Activated CD8-positive, alpha-beta T cell treated with anti-CD3 and anti-CD28 coated beads, Interleukin-2, amount 10 ng/mL, durations not matched to agents 7 days and 5 days (primary cell): ENCODE results near the gene SMAD5. TPM values are rescaled to one million over a fixed set of nuclear protein-coding genes. Genes with fewer than 3 reads are reported as not detected.

Experiments used
- ATAC-seq: fragments of 150-1000 bp; cut with Tn5 transposase; one replicate; pipeline ENCODE4 v1.10.0; 2021; ENCODE audit warnings: moderate library complexity
- CTCF ChIA-PET: fragments of 350-600 bp; sonication (Branson Sonifier 250); formaldehyde crosslinking; loops from one replicate; lab custom pipeline; 2021; ENCODE audit warnings: antibody characterized with exemption; lab: Charles Lee
- POLR2A ChIA-PET: fragments of 350-600 bp; sonication (Branson Sonifier 250); formaldehyde crosslinking; loops from one replicate; lab custom pipeline; 2021; ENCODE audit warnings: antibody characterized with exemption; lab: Charles Lee
- DNase-seq: peaks from one replicate; pipeline ENCODE4 v3.0.0-alpha.2; 2020
- H3K27ac Mint-ChIP-seq: one replicate; pipeline ENCODE4 v1.8.0; 2021; ENCODE audit warnings: mild to moderate bottlenecking, mixed read lengths
- H3K27me3 Mint-ChIP-seq: one replicate; pipeline ENCODE4 v1.8.0; 2021; ENCODE audit warnings: low read depth, mixed read lengths
- H3K36me3 Mint-ChIP-seq: one replicate; pipeline ENCODE4 v1.8.0; 2021; ENCODE audit warnings: low read depth, mixed read lengths
- H3K4me1 Mint-ChIP-seq: one replicate; pipeline ENCODE4 v1.8.0; 2021; ENCODE audit warnings: low read depth, mixed read lengths
- H3K4me3 Mint-ChIP-seq: one replicate; pipeline ENCODE4 v1.8.0; 2021; ENCODE audit warnings: mild to moderate bottlenecking, mixed read lengths
- H3K9me3 Mint-ChIP-seq: one replicate; pipeline ENCODE4 v1.8.0; 2022; ENCODE audit warnings: mixed read lengths; ENCODE audit not compliant: insufficient read depth
- total RNA-seq, 2 experiments: library from RNA; stranded (reverse); gene quantifications; one replicate each; pipeline ENCODE4 v1.2.3, GENCODE V29; 2021

SMAD5 gene
- total RNA-seq, 2 experiments from 2014 or later = 19.0 to 19.5 TPM

GRCh38 chr5:136211282-136212040, 78.8 kb downstream of the SMAD5 start:
- Mint-ChIP-seq H3K4me1 (no peaks in the 10 kb centered on the region), H3K36me3 (no peaks in the 10 kb centered on the region), H3K27me3 (no peaks in the 10 kb centered on the region), H3K4me3 (no peak overlapping the region), H3K9me3 (no peaks in the 10 kb centered on the region), H3K27ac (no peak overlapping the region)
- ChIA-PET CTCF (interaction anchor here (0.6 to 1.7 kb wide), 11 partner anchors 12 to 325 kb away, joined by 3 to 6 read pairs (median 3); no protein-coding TSS in a partner anchor), POLR2A (no interaction called here)
- ATAC-seq (no peak), DNase-seq (no peak)

DNA sequence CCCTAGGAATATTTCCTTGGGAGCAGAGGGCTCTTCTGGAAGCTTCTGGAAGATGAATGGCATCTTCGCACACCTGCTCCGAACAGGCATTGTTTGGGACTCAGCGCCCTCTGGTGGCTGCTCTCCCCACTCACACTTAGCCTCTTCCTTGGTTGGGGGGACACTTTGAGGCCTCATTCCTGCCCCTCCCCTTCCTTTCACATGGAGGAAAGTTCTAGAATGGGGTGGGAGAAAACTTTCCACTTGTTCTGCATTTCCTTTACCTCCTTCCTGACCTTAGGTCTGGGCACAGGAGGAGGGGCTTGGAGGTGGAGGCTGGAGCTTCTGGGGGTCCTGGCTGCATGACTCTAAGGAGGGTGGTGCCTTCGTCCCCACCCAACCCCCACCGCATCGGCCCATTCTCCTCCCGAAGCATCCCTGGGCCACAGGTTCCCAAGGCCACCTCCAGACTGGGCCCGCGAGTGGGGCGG, 79.6 kb downstream of the SMAD5 start:
- no peaks in the 10 kb centered on the region for H3K27me3 Mint-ChIP-seq
- POLR2A ChIA-PET = no interaction called here
- H3K4me3 Mint-ChIP-seq = no peak overlapping the region
- no peak overlapping the region for H3K27ac Mint-ChIP-seq
- ATAC-seq (peak; percentile 69), DNase-seq (peak; percentile 67)
- H3K9me3 Mint-ChIP-seq = no peaks in the 10 kb centered on the region
- CTCF ChIA-PET = interaction anchor here (0.7 to 1.7 kb wide), 10 partner anchors 12 to 326 kb away, joined by 3 to 6 read pairs (median 3); no protein-coding TSS in a partner anchor
- H3K4me1 Mint-ChIP-seq = no peaks in the 10 kb centered on the region
- no peaks in the 10 kb centered on the region for H3K36me3 Mint-ChIP-seq

GRCh38 chr5:136213919-136214493, 81.4 kb downstream of the SMAD5 start:
- Mint-ChIP-seq H3K36me3 (no peaks in the 10 kb centered on the region), H3K27me3 (no peaks in the 10 kb centered on the region), H3K4me3 (no peak overlapping the region), H3K27ac (no peak overlapping the region), H3K4me1 (no peaks in the 10 kb centered on the region), H3K9me3 (no peaks in the 10 kb centered on the region)
- ATAC-seq = no peak
- no peak for DNase-seq
- ChIA-PET POLR2A (no interaction called here), CTCF (no interaction called here)

DNA sequence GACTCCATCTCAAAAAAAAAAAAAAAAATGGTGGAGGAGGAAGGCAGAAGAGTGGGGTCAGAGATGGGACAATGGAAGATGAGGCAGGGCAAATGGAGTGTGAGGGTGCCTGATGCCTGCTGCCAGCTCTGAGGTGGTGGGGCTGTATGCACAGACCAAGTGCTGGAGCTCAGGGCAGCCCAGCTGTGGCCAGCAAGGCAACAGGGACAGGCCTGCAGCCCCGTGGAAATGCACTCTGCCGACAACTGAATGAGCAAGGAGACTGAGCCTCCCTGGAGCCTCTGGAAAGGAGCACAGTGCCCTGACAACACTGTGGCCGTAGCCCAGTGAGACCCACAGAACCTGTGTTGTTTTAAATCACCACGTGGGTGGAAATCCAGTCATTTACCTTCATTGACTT, 83.2 kb downstream of the SMAD5 start:
- DNase-seq (no peak), ATAC-seq (no peak)
- H3K4me3 Mint-ChIP-seq = no peak overlapping the region
- ChIA-PET POLR2A (no interaction called here), CTCF (no interaction called here)
- H3K27ac Mint-ChIP-seq = no peak overlapping the region
- H3K27me3 Mint-ChIP-seq = no peaks in the 10 kb centered on the region
- no peaks in the 10 kb centered on the region for H3K4me1 Mint-ChIP-seq
- no peaks in the 10 kb centered on the region for H3K9me3 Mint-ChIP-seq
- no peaks in the 10 kb centered on the region for H3K36me3 Mint-ChIP-seq

GRCh38 chr5:136216230-136216629, 83.6 kb downstream of the SMAD5 start:
- H3K27ac Mint-ChIP-seq = no peak overlapping the region
- no peaks in the 10 kb centered on the region for H3K9me3 Mint-ChIP-seq
- CTCF ChIA-PET = no interaction called here

DNA sequence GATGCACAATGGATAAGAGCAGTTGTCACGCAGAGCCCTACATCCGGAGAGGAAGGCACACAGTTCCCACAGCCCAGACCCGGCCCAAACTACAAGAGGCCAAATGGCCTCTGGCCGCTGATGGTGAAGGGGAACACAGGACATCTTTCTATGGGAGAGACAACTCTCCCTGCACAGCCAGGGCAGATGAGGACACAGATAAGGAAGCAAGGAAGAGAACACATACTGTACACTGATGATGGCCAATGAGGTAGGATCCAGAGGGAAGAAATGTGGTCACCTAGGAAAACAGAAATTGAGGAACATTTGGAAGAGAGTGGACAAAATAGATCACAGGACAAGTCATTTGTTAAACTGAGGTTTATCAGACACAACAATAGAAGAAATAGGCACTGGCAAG, 88.7 kb downstream of the SMAD5 start:
- Mint-ChIP-seq H3K4me3 (no peak overlapping the region), H3K4me1 (no peaks in the 10 kb centered on the region), H3K36me3 (no peaks in the 10 kb centered on the region), H3K9me3 (no peaks in the 10 kb centered on the region), H3K27me3 (peaks cover 5% of the 10 kb centered on the region), H3K27ac (no peak overlapping the region)
- ChIA-PET CTCF (no interaction called here), POLR2A (no interaction called here)
- no peak for DNase-seq
- no peak for ATAC-seq

More at GRCh38 chr5:136216230-136216629, 83.6 kb downstream of the SMAD5 start:
- ATAC-seq (no peak), DNase-seq (no peak)
- POLR2A ChIA-PET = no interaction called here
- Mint-ChIP-seq H3K4me1 (no peaks in the 10 kb centered on the region), H3K4me3 (no peak overlapping the region), H3K36me3 (no peaks in the 10 kb centered on the region), H3K27me3 (no peaks in the 10 kb centered on the region)

DNA sequence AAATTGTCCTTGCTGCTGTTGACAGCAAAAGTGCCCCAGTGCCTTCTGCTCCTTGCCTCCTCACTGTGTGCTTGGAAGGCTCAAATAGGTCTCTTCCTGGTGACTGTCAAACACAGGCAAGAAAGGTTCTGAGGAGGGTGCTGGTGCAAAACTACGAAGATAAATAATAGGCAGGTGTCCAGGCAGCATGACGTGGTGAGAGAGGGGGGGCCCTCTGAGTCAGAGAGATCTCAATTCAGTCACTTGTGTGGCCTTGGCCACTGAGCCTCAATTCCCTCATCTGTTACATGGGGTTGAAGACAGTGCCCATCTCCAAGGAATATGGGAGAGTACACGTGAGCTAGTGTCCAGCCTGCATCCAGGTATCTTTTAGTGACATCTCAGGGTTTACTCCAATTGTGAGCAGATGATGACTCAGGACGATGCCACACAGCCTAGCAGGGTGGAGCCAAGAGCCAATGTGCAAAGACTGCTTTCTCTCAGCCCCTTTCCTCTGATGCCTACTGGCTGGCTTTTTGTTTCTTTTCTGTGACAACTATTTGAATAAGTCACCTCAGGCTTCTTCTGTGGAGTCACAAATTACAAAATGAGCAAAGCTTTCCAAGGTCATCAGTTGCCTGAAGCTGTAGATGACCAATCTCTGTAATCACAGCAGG, 90.1 kb downstream of the SMAD5 start:
- Mint-ChIP-seq H3K27me3 (peaks cover 5% of the 10 kb centered on the region), H3K4me3 (no peak overlapping the region), H3K9me3 (no peaks in the 10 kb centered on the region), H3K4me1 (no peaks in the 10 kb centered on the region), H3K27ac (no peak overlapping the region), H3K36me3 (no peaks in the 10 kb centered on the region)
- ATAC-seq = no peak
- POLR2A ChIA-PET = no interaction called here
- CTCF ChIA-PET = no interaction called here
- no peak for DNase-seq

- Mint-ChIP-seq H3K27ac (no peak overlapping the region), H3K27me3 (peaks cover 16% of the 10 kb centered on the region), H3K9me3 (no peaks in the 10 kb centered on the region), H3K36me3 (no peaks in the 10 kb centered on the region), H3K4me1 (no peaks in the 10 kb centered on the region), H3K4me3 (no peak overlapping the region)
- no peak for DNase-seq
- ChIA-PET CTCF (no interaction called here), POLR2A (no interaction called here)
- no peak for ATAC-seq
These were observed 93.2 kb downstream of the SMAD5 start for GRCh38 chr5:136225796-136226195.

DNA sequence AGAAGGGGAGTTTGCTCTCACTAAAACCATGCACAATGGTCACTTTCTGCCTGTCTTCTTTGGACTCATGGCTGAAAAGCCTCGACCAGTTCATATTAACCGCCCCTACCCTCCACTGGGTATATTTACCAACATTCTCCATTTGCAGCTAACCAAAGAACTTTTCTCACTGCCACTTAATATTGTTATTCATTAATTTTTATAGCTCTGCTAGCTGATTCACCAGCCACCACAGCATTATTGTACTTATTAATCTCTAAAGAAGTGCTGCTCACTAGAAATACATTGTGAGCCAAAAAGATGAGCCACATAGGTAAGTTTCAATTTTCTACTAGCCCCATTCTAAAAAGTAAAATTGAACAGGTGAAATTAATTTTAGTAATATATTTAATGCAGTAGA, 93.8 kb downstream of the SMAD5 start:
- POLR2A ChIA-PET = no interaction called here
- H3K9me3 Mint-ChIP-seq = no peaks in the 10 kb centered on the region
- DNase-seq (no peak), ATAC-seq (no peak)
- no peak overlapping the region for H3K27ac Mint-ChIP-seq
- H3K4me1 Mint-ChIP-seq = no peaks in the 10 kb centered on the region
- H3K27me3 Mint-ChIP-seq = peaks cover 16% of the 10 kb centered on the region
- H3K4me3 Mint-ChIP-seq = no peak overlapping the region
- CTCF ChIA-PET = no interaction called here
- H3K36me3 Mint-ChIP-seq = no peaks in the 10 kb centered on the region

DNA sequence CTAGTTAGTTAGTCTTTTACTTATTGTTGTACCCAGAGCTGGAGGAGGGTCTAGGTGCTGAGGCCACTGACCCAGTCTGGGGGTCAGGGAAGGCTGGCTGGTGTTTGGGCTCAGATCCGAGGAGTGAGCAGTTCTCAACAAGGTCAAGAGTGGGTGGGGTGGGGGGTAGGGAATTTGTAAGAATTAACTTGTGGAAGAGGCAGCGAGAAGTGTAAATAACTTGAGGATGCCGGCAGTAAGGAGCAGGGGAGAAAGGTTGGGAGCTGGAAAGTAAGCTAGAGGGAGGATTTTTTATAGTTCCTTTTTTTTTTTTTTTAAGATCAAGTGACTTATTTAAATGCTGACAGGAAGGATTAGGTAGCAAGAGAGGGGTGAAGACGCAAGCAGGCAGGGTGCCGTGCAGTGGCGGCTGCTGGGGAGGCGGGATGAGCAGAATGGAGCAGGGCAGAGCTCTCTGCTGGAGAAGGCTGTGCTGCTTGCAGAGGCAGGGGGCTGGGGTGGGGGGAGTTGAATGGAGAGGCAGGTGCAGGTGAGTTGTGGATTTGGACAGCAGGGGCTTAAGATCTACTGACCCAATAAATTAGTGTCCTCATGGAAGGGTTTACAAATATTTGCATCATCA, 95.6 kb downstream of the SMAD5 start:
- H3K4me3 Mint-ChIP-seq = no peak overlapping the region

DNA sequence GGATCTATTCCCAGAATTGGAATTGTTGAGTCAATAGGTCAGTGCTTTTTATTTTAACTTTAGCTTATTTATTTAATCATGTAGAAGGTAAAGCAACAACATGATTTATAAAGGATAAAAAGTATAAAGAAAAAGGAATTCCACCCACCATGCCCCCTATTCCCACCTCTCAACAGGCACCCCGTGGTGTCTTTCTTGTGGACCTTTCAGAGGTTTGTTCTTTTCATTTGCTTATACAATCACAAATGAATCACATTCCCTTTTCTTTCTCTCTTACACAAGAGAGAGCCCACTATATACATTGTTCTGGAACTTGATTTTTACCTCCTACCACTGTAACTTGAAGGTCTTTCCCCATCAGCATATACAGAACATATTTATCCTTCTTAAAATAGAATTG, 97.5 kb downstream of the SMAD5 start:
- DNase-seq (no peak), ATAC-seq (no peak)
- H3K4me1 Mint-ChIP-seq = no peaks in the 10 kb centered on the region
- H3K36me3 Mint-ChIP-seq = no peaks in the 10 kb centered on the region
- ChIA-PET POLR2A (no interaction called here), CTCF (no interaction called here)
- no peak overlapping the region for H3K27ac Mint-ChIP-seq
- peaks cover 12% of the 10 kb centered on the region for H3K27me3 Mint-ChIP-seq
- no peaks in the 10 kb centered on the region for H3K9me3 Mint-ChIP-seq
- H3K4me3 Mint-ChIP-seq = no peak overlapping the region

More for the DNA sequence above, 95.6 kb downstream of the SMAD5 start:
- CTCF ChIA-PET = no interaction called here
- no peaks in the 10 kb centered on the region for H3K36me3 Mint-ChIP-seq
- peaks cover 16% of the 10 kb centered on the region for H3K27me3 Mint-ChIP-seq
- POLR2A ChIA-PET = no interaction called here
- ATAC-seq = no peak
- H3K4me1 Mint-ChIP-seq = no peaks in the 10 kb centered on the region
- no peak for DNase-seq
- no peaks in the 10 kb centered on the region for H3K9me3 Mint-ChIP-seq
- no peak overlapping the region for H3K27ac Mint-ChIP-seq

DNA sequence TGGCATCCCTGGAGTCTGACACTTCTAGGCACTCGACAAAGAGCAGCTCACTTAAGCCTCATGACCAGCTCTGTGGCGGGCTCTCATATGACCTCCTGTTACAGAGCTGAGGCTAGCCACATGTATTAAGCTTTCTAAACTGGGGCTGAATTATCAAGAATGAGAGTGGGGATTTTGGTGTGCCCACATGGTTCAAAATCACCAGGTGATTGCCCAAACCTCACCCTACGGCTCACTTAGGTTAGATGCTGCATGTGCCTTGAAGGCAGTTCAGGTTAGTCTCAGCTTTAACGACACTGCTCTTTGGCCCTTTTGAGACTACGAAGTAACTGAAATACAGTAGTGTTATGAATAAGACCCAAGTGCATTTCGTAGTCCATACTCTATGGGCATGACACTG, 99.7 kb downstream of the SMAD5 start:
- H3K36me3 Mint-ChIP-seq = no peaks in the 10 kb centered on the region
- peaks cover 14% of the 10 kb centered on the region for H3K27me3 Mint-ChIP-seq
- no peak overlapping the region for H3K4me3 Mint-ChIP-seq
- H3K4me1 Mint-ChIP-seq = no peaks in the 10 kb centered on the region
- POLR2A ChIA-PET = no interaction called here
- DNase-seq = no peak
- no peak for ATAC-seq
- no peak overlapping the region for H3K27ac Mint-ChIP-seq
- H3K9me3 Mint-ChIP-seq = no peaks in the 10 kb centered on the region
- CTCF ChIA-PET = interaction anchor here (0.6 to 0.8 kb wide), 3 partner anchors 20 to 1479 kb away, joined by 3 to 4 read pairs (median 3); no protein-coding TSS in a partner anchor
